Erythroblast (primary cell): ENCODE measurements around the gene NWD2.

ENCODE experiments used
- GATA1 ChIP-seq: IDR thresholded peaks from 2 replicates; pipeline ENCODE4 v1.6.1; 2011; ENCODE audit warnings: low read depth, mild to moderate bottlenecking, control low read depth, low read length, moderate library complexity
- POLR2A ChIP-seq: IDR thresholded peaks from 2 replicates; pipeline ENCODE4 v1.6.1; 2011; ENCODE audit warnings: mild to moderate bottlenecking, low read length

- no peak for TF ChIP-seq POLR2A
- no peak for TF ChIP-seq GATA1
Measured at GRCh38 chr4:37241647-37242046, 2.9 kb upstream of the NWD2 start.
